Measurements from ENCODE around the gene GPR75.
A peak's percentile ranks its signal among the peaks of the same experiment; 100 is the strongest.
"Not testable (repeated sequence)": the region's sequence is repeated elsewhere in the genome, so short reads cannot be mapped to it uniquely, and the experiment has no call there.

GPR75 gene

GRCh38 chr2:53852532-53852931 is 7.2 kb downstream of the GPR75 start:
- no peak for DNase-seq

DNA sequence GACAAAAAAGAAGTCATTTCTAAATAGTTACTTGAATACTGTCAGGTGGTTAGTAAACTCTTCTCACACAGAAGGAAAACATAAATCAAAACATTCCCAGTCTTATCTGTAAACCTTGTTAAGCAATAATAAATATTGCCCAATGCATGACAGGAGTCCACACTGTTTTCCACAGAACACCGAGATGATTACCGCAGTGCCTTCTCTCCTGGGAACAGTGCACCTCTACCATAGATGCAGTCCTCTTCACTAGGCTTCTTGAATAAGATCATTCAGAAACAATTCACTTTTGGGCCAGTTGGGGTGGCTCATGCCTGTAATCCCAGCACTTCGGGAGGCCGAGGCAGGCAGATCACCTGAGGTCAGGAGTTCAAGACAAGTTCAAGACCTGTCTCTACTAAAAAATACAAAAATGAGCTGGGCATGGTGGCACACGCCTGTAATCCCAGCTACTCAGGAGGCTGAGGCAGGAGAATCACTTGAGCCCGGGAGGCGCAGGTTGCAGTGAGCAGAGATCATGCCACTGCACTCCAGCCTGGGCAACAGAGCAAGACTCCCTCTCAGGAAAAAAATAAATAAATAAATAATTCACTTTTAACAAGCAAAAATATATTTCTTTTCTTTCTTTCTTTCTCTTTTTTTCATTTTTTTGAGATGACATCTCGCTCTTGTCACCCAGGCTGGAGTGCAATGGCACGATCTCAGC is 8.6 kb downstream of the GPR75 start:
- not testable (repeated sequence) for DNase-seq

DNA sequence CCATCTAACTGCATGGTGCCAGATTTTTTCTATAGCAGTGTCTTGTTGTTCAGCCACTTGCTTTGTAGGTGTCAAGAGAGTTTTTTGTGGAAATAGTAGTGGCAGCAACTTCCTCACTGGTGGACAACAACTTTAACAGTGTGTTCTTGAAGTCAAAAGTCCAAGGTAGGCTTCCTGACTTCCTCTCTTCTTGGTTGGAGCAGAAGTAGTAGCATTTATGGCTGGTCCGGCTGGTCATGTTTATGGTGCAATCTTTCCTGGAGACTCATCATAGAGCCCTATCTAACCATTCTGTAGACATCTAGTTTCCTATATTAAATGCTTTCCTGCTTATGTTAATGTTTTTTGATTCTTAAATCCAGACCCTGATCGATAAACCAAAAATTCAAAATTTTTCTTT is 11.7 kb downstream of the GPR75 start:
- DNase-seq: no peak

- DNase-seq: no peak
Measured at GRCh38 chr2:53843595-53843994, 16.2 kb downstream of the GPR75 start.

- no peak for DNase-seq
Measured at GRCh38 chr2:53842891-53843290, 16.9 kb downstream of the GPR75 start.

GRCh38 chr2:53841651-53842050 is 18.1 kb downstream of the GPR75 start:
- not testable (repeated sequence) for DNase-seq

GRCh38 chr2:53840580-53840979 is 19.2 kb downstream of the GPR75 start:
- no peak for DNase-seq

- not testable (repeated sequence) for DNase-seq
Measured at GRCh38 chr2:53829980-53830290, 29.8 kb downstream of the GPR75 start.

DNA sequence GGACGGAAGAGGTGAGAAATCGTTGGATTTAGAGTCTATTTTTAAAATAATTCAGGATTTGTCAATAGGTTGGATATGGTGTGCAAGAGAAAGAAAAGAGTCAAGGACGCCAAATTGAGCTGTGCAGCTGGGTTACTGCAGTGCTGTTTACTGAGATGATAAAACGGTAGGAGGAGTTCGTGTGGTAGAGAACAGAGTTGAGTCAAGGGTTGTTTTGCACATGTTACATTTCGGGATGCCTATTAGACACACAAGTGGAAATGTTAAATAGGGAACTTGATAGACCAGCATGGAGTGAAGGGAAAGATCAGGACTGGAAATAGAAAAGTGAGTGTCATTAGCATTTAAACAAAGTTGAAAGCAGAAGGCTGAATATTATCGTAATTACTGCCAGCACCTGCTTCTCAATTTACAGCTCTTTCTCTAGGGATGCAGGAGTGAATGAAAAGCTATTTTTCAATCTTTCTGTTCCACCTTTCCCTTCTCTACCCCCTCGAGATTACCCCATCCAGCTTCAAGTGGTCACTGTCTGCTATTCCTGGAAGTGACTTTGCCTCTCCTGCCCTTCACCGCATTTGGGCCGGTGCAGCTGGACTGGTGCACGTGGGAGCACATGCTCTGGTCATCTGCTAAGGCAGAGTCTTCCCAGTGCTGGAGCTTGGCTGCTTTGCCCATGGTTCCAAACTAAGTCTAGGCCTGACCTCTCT is 30.3 kb downstream of the GPR75 start:
- no peak for DNase-seq

DNA sequence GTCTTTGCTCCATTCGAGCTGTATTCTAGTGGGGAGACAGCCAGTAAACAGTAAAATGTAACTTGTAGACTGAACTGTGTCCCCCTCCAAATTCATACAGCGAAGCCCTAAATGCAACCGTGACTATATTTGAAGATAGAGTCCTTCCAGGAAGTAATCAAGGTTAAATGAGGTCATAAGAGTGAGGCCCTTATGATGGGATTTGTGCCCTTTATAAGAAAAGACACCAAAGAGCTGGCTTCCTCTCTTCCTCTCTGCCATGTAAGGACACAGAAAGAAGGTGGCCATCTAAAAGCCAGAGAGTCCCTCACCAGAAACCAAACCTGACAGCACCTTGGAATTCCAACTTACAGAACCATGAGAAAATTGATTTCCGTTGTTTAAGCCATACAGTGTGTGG is 31.4 kb downstream of the GPR75 start:
- no peak for DNase-seq

- no peak for DNase-seq
Measured at GRCh38 chr2:53827398-53828175, 32.2 kb downstream of the GPR75 start.

DNA sequence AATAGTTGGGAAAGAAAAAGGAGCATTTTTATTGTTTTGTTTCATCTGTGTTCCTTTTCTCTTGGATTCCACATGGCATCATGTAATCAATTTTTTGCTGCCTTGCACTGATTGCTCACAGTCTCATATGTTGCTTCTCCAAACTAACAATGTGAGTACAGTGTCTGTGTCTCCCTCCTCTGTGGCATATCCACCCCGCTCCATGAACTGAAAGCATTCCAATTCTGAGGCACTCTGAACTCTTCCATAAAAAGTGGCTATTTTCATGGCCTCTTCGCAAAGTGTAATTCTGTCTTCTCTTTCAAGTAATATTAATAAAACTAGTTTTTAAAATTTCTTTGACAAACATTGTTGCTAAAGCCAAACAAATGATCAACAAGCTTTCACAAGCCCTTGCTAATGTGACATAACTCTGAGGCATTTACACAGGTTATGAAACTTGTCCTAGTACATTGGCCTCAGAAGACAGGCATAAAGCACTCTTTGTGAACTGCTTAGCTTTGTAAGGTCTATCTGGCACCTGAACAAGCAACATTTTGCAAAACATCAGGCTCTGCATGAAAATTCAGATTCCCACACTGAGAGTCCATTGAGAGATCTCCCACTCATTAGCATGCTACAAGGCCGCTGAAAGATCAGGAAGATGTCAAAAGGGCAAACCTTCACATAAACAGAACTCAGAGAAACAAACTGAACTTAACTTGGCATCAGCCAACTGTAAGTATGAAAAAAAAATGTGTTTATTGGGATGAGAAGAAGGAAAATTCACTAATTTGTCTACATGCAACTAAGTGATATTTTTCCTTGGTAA is 33.0 kb downstream of the GPR75 start:
- DNase-seq: no peak

DNA sequence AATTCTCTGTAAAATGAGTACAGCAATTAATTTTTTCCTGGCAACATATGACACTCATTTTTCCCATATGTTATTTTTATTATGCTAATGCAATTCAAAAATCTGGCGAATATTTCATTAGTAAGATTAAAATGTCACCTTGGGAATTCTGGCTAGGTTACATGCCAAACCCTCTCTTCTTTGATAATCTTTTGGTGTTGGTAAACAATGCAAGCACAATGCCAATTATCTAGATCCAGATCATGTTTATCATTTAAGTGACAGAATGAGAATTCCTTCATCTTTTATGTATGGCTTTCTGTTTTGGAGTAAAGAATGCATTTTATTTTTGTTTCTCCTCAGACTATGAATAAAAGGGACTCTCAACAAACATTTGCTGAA is 33.7 kb downstream of the GPR75 start:
- no peak for DNase-seq

DNA sequence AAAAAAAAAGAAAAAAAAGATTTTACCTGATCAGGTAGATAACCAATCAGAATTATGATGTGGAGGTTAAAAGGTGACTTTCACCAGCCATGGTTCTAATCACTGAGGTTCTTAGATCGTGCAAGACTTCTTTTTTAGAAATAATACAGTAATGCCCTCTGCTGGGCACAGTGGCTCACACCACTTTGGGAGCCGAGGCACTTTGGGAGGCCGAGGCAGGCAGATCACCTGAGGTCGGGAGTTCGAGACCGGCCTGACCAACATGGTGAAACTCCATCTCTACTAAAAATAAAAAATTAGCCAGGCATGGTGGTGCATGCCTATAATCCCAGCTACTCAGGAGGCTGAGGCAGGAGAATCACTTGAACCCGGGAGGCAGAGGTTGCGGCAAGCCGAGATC is 36.1 kb downstream of the GPR75 start:
- peak; percentile 6 for DNase-seq

DNA sequence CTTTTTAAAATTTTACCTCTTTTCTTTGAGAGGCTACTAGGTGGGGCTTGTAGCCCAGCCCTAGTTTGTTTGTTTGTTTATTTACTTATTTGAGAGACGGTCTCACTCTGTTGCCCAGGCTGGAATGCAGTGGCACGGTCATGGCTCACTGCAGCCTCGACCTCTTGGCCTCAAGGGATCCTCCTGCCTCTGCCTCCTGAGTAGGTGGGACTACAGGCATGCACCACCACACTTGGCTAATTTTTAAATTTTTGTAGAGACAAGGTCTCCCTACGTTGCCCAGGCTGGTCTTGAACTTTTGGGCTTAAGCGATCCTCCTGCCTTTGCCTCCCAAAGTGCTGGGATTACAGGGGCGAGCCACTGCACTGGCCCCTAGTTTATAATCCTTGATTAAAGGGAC is 38.0 kb downstream of the GPR75 start:
- DNase-seq: no peak

GRCh38 chr2:53820711-53821110 is 39.1 kb downstream of the GPR75 start:
- DNase-seq: no peak

GRCh38 chr2:53820048-53820447 is 39.7 kb downstream of the GPR75 start:
- no peak for DNase-seq

DNA sequence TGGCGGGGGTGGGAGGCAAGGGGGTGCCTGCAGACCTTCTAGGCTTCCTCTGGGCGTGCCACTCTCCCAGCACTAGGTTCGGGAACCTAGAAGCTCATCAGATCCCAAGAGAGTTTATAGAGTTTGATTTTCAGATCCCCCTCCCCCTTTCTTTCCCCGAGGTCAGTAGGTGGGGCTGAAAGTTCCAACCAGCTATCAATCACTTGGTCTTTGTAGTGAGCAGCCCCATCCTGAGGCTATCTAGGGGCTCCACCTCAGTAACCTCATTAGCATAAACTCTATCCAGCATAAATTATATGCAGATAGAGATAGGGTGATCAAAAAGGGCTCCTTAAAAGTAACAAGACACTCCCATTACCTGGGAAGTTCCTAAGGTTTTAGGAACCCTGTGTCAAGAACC is 40.1 kb downstream of the GPR75 start:
- no peak for DNase-seq

DNA sequence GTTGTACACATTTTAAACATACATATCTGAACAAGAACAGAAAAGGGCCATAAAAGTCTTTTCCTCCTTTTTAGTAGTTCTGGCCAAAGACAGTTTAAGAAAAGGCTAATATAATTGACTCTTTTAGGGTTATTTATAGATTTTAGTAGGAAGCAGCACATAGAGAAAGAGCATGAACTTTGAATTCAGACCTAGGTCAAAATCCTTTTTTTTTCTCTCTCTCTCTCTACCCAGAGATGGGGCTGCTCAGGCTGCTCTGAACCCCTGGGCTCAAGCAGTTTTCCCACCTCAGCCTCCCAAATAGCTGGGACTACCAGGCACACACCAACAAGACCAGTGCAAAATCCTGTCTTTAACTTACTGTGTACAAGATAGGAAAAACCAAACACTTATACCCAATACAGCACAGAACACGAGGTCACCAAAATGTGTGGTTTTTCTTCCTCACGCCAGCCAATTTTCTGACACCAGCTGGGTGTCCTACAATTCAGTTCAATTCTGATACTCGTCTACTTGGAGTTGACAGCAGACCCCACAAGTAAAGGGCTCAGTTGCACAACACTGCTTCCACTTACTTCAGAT is 40.8 kb downstream of the GPR75 start:
- DNase-seq: no peak

DNA sequence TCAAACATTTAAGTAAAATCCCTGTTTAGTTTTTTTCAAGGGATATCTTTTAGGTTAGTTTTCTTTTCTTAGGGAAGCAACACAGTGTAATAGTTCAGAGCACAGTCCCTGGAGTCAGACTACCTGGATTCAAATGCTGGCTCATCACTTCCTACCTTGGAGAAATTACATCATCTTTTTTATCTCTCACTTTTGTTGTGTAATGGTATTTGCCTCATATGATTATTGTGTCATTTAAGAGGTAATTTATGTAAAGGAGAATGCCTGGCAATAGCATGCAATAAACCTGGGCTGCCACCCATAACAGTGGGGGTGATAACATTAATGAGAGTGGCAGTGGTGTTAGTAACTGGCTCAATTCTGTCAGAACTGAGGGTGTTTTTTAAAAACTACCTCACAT is 46.6 kb downstream of the GPR75 start:
- no peak for DNase-seq

- DNase-seq: no peak
Measured at GRCh38 chr2:53811601-53812000, 48.2 kb downstream of the GPR75 start.
